ENCODE data around the gene GALR3.

The GALR3 gene

DNA sequence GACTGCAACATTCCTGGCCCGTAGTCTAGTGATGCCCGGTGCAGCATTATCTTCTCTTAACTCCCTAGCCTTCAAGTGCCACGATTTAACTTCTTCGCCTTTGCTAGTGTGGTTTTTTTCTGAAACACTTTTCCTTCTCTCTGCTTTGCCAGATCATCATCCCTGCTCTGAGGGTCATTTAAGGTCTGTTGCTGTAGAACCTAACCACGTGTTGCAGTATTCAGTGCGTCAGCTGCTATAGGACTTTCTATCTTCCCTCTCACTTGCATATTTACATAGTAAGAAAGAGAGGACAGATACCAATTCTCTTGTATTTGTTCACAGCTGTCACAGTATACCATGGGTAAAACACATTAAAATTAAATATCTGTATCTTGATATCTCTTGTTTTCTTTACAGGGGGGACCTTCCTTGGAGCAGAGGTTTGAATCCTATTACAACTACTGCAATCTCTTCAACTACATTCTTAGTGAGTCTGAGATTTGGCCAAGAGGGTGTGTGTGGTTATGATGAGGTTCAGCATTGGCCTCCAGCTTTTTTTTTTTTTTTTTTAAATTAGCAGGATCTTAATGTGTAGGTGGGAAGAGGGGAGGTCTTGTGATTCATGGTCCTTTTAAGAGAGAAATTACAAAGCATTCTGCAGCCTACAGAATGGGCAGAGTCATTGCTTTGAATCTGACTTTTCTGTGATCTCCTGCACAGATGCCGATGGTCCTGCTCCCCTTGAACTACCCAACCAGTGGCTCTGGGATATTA lies 39.6 kb downstream of the GALR3 start:
- no peak overlapping the region for H3K4me3 ChIP-seq (ENCODE audit: low read length in 2 of 2)
- H3K9ac ChIP-seq (ENCODE audit: low read depth in 1 of 2, low read length in 2 of 2): no peak overlapping the region
- H3K4me1 ChIP-seq (ENCODE audit: control insufficient read depth in 2 of 2, insufficient read depth in 2 of 2, low read length in 2 of 2): peaks cover 0 to 2% of the 10 kb centered on the region in 2 donors
- peaks cover 58 to 76% of the 10 kb centered on the region in 2 donors for H3K36me3 ChIP-seq (ENCODE audit: control insufficient read depth in 2 of 2, insufficient read depth in 2 of 2, low read length in 2 of 2)
- H3K27me3 ChIP-seq (ENCODE audit: control insufficient read depth in 2 of 2, insufficient read depth in 2 of 2, low read length in 2 of 2): no peaks in the 10 kb centered on the region
- no peak overlapping the region for H3K27ac ChIP-seq (ENCODE audit: low read depth in 2 of 2, low read length in 2 of 2)
- no peaks in the 10 kb centered on the region for H3K9me3 ChIP-seq (ENCODE audit: control insufficient read depth in 2 of 2, low read length in 2 of 2)

GRCh38 chr22:37865510-37865909 lies 42.3 kb downstream of the GALR3 start:
- Histone ChIP-seq H3K4me3 (ENCODE audit: low read length in 2 of 2) (no peak overlapping the region), H3K9ac (ENCODE audit: low read depth in 1 of 2, low read length in 2 of 2) (no peak overlapping the region), H3K36me3 (ENCODE audit: control insufficient read depth in 2 of 2, insufficient read depth in 2 of 2, low read length in 2 of 2) (peaks cover 57 to 73% of the 10 kb centered on the region in 2 donors), H3K27me3 (ENCODE audit: control insufficient read depth in 2 of 2, insufficient read depth in 2 of 2, low read length in 2 of 2) (no peaks in the 10 kb centered on the region), H3K9me3 (ENCODE audit: control insufficient read depth in 2 of 2, low read length in 2 of 2) (no peaks in the 10 kb centered on the region), H3K4me1 (ENCODE audit: control insufficient read depth in 2 of 2, insufficient read depth in 2 of 2, low read length in 2 of 2) (peaks cover 0 to 2% of the 10 kb centered on the region in 2 donors), H3K27ac (ENCODE audit: low read depth in 2 of 2, low read length in 2 of 2) (no peak overlapping the region)

- Histone ChIP-seq H3K36me3 (ENCODE audit: control insufficient read depth in 2 of 2, insufficient read depth in 2 of 2, low read length in 2 of 2) (peaks cover 48 to 67% of the 10 kb centered on the region in 2 donors), H3K9ac (ENCODE audit: low read depth in 1 of 2, low read length in 2 of 2) (no peak overlapping the region), H3K27ac (ENCODE audit: low read depth in 2 of 2, low read length in 2 of 2) (no peak overlapping the region), H3K4me3 (ENCODE audit: low read length in 2 of 2) (no peak overlapping the region), H3K27me3 (ENCODE audit: control insufficient read depth in 2 of 2, insufficient read depth in 2 of 2, low read length in 2 of 2) (no peaks in the 10 kb centered on the region), H3K4me1 (ENCODE audit: control insufficient read depth in 2 of 2, insufficient read depth in 2 of 2, low read length in 2 of 2) (no peaks in the 10 kb centered on the region), H3K9me3 (ENCODE audit: control insufficient read depth in 2 of 2, low read length in 2 of 2) (no peaks in the 10 kb centered on the region)
Observed at GRCh38 chr22:37870273-37870672, 47.1 kb downstream of the GALR3 start.

Measured in mucosa of rectum (tissue), 2 donors.